ENCODE results near the gene CLMN. TPM values are rescaled to one million over a fixed set of nuclear protein-coding genes. Genes with fewer than 3 reads are reported as not detected.

Gene CLMN
- total RNA-seq, 4 donors from 2014 or later, result 3.8 to 10.0 (median 5.3) TPM

- H3K27me3 ChIP-seq, result no peaks in the 10 kb centered on the region
- no peaks in the 10 kb centered on the region for H3K36me3 ChIP-seq
- no peak for ATAC-seq
- no peak overlapping the region for H3K4me3 ChIP-seq
- TF ChIP-seq POLR2AphosphoS5 (IDR thresholded peaks at IDR 0.05) (no peak), CTCF (IDR thresholded peaks at IDR 0.05) (no peak), POLR2A (IDR thresholded peaks at IDR 0.05) (no peak), EP300 (IDR thresholded peaks at IDR 0.05) (no peak)
- peaks cover 0 to 8% (median 0%) of the 10 kb centered on the region in 3 donors for H3K4me1 ChIP-seq
- 62 to 67% methylated on average over 2 to 4 of the region's 4 CpGs for WGBS, 2 donors (ENCODE audit: low coverage in 1 of 2)
- H3K9me3 ChIP-seq, result no peaks in the 10 kb centered on the region
- no peak overlapping the region for H3K27ac ChIP-seq
Observed at GRCh38 chr14:95281560-95282176, 38.0 kb downstream of the CLMN start.

GRCh38 chr14:95275494-95275893 lies 44.2 kb downstream of the CLMN start:
- no peak overlapping the region for H3K27ac ChIP-seq
- no peak for TF ChIP-seq EP300 (IDR thresholded peaks at IDR 0.05)
- no peak for TF ChIP-seq CTCF (IDR thresholded peaks at IDR 0.05)
- no peak for TF ChIP-seq POLR2AphosphoS5 (IDR thresholded peaks at IDR 0.05)
- TF ChIP-seq POLR2A (IDR thresholded peaks at IDR 0.05), result no peak
- H3K4me1 ChIP-seq, result no peaks in the 10 kb centered on the region
- H3K4me3 ChIP-seq, result no peak overlapping the region
- H3K9me3 ChIP-seq, result no peaks in the 10 kb centered on the region
- H3K36me3 ChIP-seq, result no peaks in the 10 kb centered on the region
- WGBS, 2 donors (ENCODE audit: low coverage in 1 of 2), result 97 to 98% methylated on average over 6 of the region's 7 CpGs
- no peak for ATAC-seq
- H3K27me3 ChIP-seq, result no peaks in the 10 kb centered on the region

GRCh38 chr14:95274874-95275273 lies 44.8 kb downstream of the CLMN start:
- no peak for TF ChIP-seq POLR2A (IDR thresholded peaks at IDR 0.05)
- TF ChIP-seq EP300 (IDR thresholded peaks at IDR 0.05), result no peak
- no peak for TF ChIP-seq CTCF (IDR thresholded peaks at IDR 0.05)
- no peak for TF ChIP-seq POLR2AphosphoS5 (IDR thresholded peaks at IDR 0.05)
- no peak for ATAC-seq
- 74 to 97% methylated on average over 2 to 4 of the region's 6 CpGs for WGBS, 2 donors (ENCODE audit: low coverage in 1 of 2)
- no peak overlapping the region for H3K27ac ChIP-seq
- no peak overlapping the region for H3K4me3 ChIP-seq
- H3K9me3 ChIP-seq, result no peaks in the 10 kb centered on the region
- H3K27me3 ChIP-seq, result no peaks in the 10 kb centered on the region
- no peaks in the 10 kb centered on the region for H3K4me1 ChIP-seq
- no peaks in the 10 kb centered on the region for H3K36me3 ChIP-seq

GRCh38 chr14:95274279-95274678 lies 45.4 kb downstream of the CLMN start:
- H3K27me3 ChIP-seq, result no peaks in the 10 kb centered on the region
- no peak for ATAC-seq
- TF ChIP-seq POLR2AphosphoS5 (IDR thresholded peaks at IDR 0.05) (no peak), EP300 (IDR thresholded peaks at IDR 0.05) (no peak), POLR2A (IDR thresholded peaks at IDR 0.05) (no peak), CTCF (IDR thresholded peaks at IDR 0.05) (no peak)
- H3K4me3 ChIP-seq, result no peak overlapping the region
- WGBS, 2 donors (ENCODE audit: low coverage in 1 of 2), result 89 to 100% methylated on average over 1 to 3 of the region's 7 CpGs
- no peaks in the 10 kb centered on the region for H3K36me3 ChIP-seq
- H3K9me3 ChIP-seq, result no peaks in the 10 kb centered on the region
- no peak overlapping the region for H3K27ac ChIP-seq
- H3K4me1 ChIP-seq, result no peaks in the 10 kb centered on the region

All from gastroesophageal sphincter (tissue), 4 donors.